Measurements from ENCODE around the gene TBX2. TPM values are rescaled to one million over a fixed set of nuclear protein-coding genes. Genes with fewer than 3 reads are reported as not detected.

TBX2 gene
- total RNA-seq, 1 experiment from 2014 or later, result not detected

DNA sequence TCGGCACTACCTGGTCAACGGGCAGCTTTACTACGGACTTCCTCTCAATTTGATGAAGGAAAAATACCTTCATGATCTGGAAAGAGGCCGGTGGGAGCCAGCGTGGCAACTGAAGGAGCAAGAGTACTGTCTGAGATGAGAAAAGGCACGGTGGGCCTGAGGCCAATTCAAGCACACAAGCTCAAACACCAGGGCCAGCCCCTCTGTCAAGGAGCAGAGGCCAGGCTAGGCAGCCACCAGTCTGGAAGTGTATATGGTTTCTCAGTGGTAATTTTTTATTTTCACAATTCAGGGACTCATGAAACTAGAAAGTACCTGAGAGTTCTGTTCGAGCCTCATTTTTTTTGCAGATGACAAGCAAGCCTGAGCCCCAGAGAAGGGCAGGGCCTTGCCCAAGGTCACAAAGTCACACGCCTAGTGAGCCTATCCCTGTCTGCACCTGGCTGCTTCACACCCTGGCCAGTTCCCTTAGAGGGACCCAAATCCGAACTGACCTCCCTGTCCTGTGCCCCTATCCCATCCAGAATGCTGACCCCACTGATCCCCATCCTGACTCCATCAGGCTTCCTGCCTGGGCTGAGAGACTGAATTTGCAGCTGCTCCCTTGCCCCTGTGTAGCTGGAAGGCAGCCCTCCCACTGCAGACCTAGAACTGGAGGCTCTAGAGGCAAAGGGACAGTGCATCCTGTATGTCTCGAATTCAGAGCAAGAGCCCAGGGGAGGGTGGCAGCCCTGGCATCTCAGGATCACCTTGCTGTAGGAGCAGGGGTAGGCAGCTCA lies 4.8 kb upstream of the TBX2 start:
- no peaks in the 10 kb centered on the region for H3K79me2 ChIP-seq (ENCODE audit: insufficient read depth, low read length)
- H3K14ac ChIP-seq (ENCODE audit: insufficient read depth, low read length), result no peak overlapping the region
- no peaks in the 10 kb centered on the region for H3K79me1 ChIP-seq (ENCODE audit: insufficient read depth, low read depth, low read length, poor library complexity, severe bottlenecking)
- H3T11ph ChIP-seq (ENCODE audit: low read length), result no peak overlapping the region
- H4K20me1 ChIP-seq (ENCODE audit: control insufficient read depth, insufficient read depth, insufficient read length), result no peaks in the 10 kb centered on the region
- TF ChIP-seq, protein P1, sequence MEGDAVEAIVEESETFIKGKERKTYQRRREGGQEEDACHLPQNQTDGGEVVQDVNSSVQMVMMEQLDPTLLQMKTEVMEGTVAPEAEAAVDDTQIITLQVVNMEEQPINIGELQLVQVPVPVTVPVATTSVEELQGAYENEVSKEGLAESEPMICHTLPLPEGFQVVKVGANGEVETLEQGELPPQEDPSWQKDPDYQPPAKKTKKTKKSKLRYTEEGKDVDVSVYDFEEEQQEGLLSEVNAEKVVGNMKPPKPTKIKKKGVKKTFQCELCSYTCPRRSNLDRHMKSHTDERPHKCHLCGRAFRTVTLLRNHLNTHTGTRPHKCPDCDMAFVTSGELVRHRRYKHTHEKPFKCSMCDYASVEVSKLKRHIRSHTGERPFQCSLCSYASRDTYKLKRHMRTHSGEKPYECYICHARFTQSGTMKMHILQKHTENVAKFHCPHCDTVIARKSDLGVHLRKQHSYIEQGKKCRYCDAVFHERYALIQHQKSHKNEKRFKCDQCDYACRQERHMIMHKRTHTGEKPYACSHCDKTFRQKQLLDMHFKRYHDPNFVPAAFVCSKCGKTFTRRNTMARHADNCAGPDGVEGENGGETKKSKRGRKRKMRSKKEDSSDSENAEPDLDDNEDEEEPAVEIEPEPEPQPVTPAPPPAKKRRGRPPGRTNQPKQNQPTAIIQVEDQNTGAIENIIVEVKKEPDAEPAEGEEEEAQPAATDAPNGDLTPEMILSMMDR (conservative IDR thresholded peaks at IDR 0.05), result no peak
- no peak overlapping the region for H3K9ac ChIP-seq (ENCODE audit: extremely low read depth, insufficient read length, low read length)
- no peak overlapping the region for H4K91ac ChIP-seq (ENCODE audit: insufficient read length, low read depth, low read length)
- no peak overlapping the region for H3K18ac ChIP-seq (ENCODE audit: insufficient read length, low read depth, low read length)
- Mint-ChIP-seq H3K9me3 (peaks cover 0 to 5% of the 10 kb centered on the region in 2 experiments; a peak in 3 of 5 replicates), H3K27me3 (ENCODE audit: low read depth) (peaks cover 93% of the 10 kb centered on the region), H3K36me3 (ENCODE audit: insufficient read depth in 1 of 3, low read depth in 3 of 3) (no peaks in the 10 kb centered on the region; a peak in 1 of 7 replicates), H3K4me1 (peaks cover 21 to 30% of the 10 kb centered on the region in 2 experiments), H3K4me3 (peak overlapping the region in 1 of 2 experiments; percentile 68; a peak in 2 of 5 replicates), H3K27ac (no peak overlapping the region)
- no peak overlapping the region for H2AK5ac ChIP-seq (ENCODE audit: insufficient read length, low read length)
- H3K27me3 ChIP-seq (ENCODE audit: insufficient read depth, low read length), result peaks cover 54% of the 10 kb centered on the region
- H3K56ac ChIP-seq (ENCODE audit: insufficient read length, low read depth, low read length), result no peak overlapping the region
- no peak overlapping the region for H2BK5ac ChIP-seq (ENCODE audit: insufficient read length, low read length)
- no peak overlapping the region for H3K27ac ChIP-seq (ENCODE audit: insufficient read length, low read depth, low read length)
- no peak overlapping the region for H2AFZ ChIP-seq (ENCODE audit: low read length)
- H2BK15ac ChIP-seq (ENCODE audit: low read depth, low read length), result no peak overlapping the region
- H4K5ac ChIP-seq (ENCODE audit: insufficient read length, low read depth, low read length), result no peak overlapping the region
- no peak overlapping the region for H4K8ac ChIP-seq (replicated peaks; ENCODE audit: insufficient read length, low read depth, low read length)
- peak overlapping the region; percentile 53 for H3K4me2 ChIP-seq (ENCODE audit: insufficient read depth, insufficient read length, low read length)
- no peaks in the 10 kb centered on the region for H3K9me3 ChIP-seq (ENCODE audit: control insufficient read depth, low read depth, low read length)
- no CpG with 5 or more reads among the region's 10 CpGs for WGBS (ENCODE audit: extremely low coverage, insufficient read length, low lambda C conversion rate)
- DNase-seq, result no peak
- H2BK20ac ChIP-seq (ENCODE audit: low read depth, low read length, poor library complexity, severe bottlenecking), result no peak overlapping the region
- H2BK12ac ChIP-seq (ENCODE audit: insufficient read length, low read depth, low read length), result no peak overlapping the region
- H3K23ac ChIP-seq (ENCODE audit: insufficient read length, low read depth, low read length), result no peak overlapping the region
- H3K4me1 ChIP-seq (ENCODE audit: insufficient read depth, low read length), result no peaks in the 10 kb centered on the region
- H3K4ac ChIP-seq (ENCODE audit: low read depth, low read length), result no peak overlapping the region
- no peak overlapping the region for H2BK120ac ChIP-seq (ENCODE audit: low read depth, low read length, poor library complexity, severe bottlenecking)
- peaks cover 8% of the 10 kb centered on the region for H3K23me2 ChIP-seq (ENCODE audit: insufficient read length, low read depth, low read length, poor library complexity, severe bottlenecking)

Data from H9 (cell line).